ENCODE measurements around the gene STX8.

- TF ChIP-seq EP300 (IDR thresholded peaks at IDR 0.05; ENCODE audit: borderline replicate concordance in 1 of 2, low read depth in 1 of 2, low read length in 1 of 2) (no peak), TAF1 (IDR thresholded peaks at IDR 0.05; ENCODE audit: borderline replicate concordance, low read depth, low read length) (no peak), CTCF (IDR thresholded peaks at IDR 0.05) (no peak), USF2 (IDR thresholded peaks at IDR 0.05; ENCODE audit: borderline replicate concordance, low read depth, low read length) (no peak)
Observed at GRCh38 chr17:9330141-9330540, 245.5 kb downstream of the STX8 start.

Data from SK-N-SH (cell line).